Gastrocnemius medialis (tissue), 4 donors: ENCODE results near the gene SAP30. TPM values are rescaled to one million over a fixed set of nuclear protein-coding genes. Genes with fewer than 3 reads are reported as not detected.

Source experiments
- ATAC-seq, 2 donors: fragments of 150-250 bp; one replicate each; pipeline ENCODE4 v1.9.1; 2016
- DNase-seq, 2 donors: peaks; one replicate each; pipeline ENCODE4 v3.0.0-alpha.2; 2019
- H3K27ac ChIP-seq, 4 donors: fragments of 200-600 bp; sonication (generic); 1 replicate in 1 of 4; 2 replicates in 3 of 4; pipeline ENCODE4 v1.5.1; 2016 to 2018; ENCODE audit warnings: mild to moderate bottlenecking in 2 of 4, moderate library complexity in 1 of 4
- H3K27me3 ChIP-seq, 3 donors: fragments of 200-600 bp; sonication (generic) in 2 of 3; 1 replicate in 1 of 3; 2 replicates in 2 of 3; pipeline versions ENCODE4 v1.5.1 to v1.6.0; 2016 to 2019; ENCODE audit warnings: mild to moderate bottlenecking in 1 of 3, moderate library complexity in 1 of 3
- H3K36me3 ChIP-seq, 2 donors: fragments of 200-600 bp; sonication (generic) in 1 of 2; one replicate each; pipeline ENCODE4 v1.5.1; 2017 to 2018
- H3K4me1 ChIP-seq, 2 donors: fragments of 200-600 bp; sonication (generic) in 1 of 2; one replicate each; pipeline ENCODE4 v1.5.1; 2016 to 2017; ENCODE audit warnings: mild to moderate bottlenecking in 2 of 2
- H3K4me3 ChIP-seq, 4 donors: fragments of 200-600 bp; sonication (generic) in 3 of 4; 1 replicate in 1 of 4; 2 replicates in 3 of 4; pipeline ENCODE4 v1.5.1; 2016 to 2019; ENCODE audit warnings: mild to moderate bottlenecking in 2 of 4
- H3K9me3 ChIP-seq, 3 donors: fragments of 200-600 bp; sonication (generic) in 2 of 3; 1 replicate in 1 of 3; 2 replicates in 2 of 3; pipeline ENCODE4 v1.5.1; 2016 to 2019
- POLR2A ChIP-seq, 2 donors: fragments of 450-650 bp; IDR thresholded peaks; one replicate each; pipeline ENCODE4 v1.6.1; 2017; ENCODE audit warnings: antibody characterized with exemption in 2 of 2, mild to moderate bottlenecking in 2 of 2, moderate library complexity in 2 of 2
- in situ Hi-C, 4 donors: fragments of 200-750 bp; cut with MboI; loops; one replicate each; pipeline versions ENCODE4 v1.15.0 to v1.8.0; 2017; ENCODE audit warnings: low sequenced_read_pairs in 4 of 4
- intact Hi-C: fragments of 100-400 bp; cut with DNase I; formaldehyde crosslinking; loops from one replicate; pipeline ENCODE4 v1.15.1; 2023; ENCODE audit warnings: low total_unique reads
- total RNA-seq, 4 donors: library from RNA; depleted of rRNA; stranded (reverse); fragments of >200 nt; gene quantifications; one replicate each; pipeline versions ENCODE4 v1.1.0 to v1.2.3, GENCODE V29; 2016
- TF ChIP-seq, protein P1 (sequence below), 5 experiments: fragments of 450-650 bp in 3 of 5; fragments of 200-600 bp in 2 of 5; sonication (generic) in 2 of 5; IDR thresholded peaks in 4 of 5; conservative IDR thresholded peaks in 1 of 5; 1 replicate in 4 of 5; 2 replicates in 1 of 5; pipeline ENCODE4 v1.5.1; 2016 to 2019; ENCODE audit warnings: antibody characterized with exemption in 5 of 5, mild to moderate bottlenecking in 3 of 5, moderate library complexity in 3 of 5

SAP30 gene
- total RNA-seq, 4 donors from 2014 or later, result 13.3 to 24.8 (median 18.2) TPM

DNA sequence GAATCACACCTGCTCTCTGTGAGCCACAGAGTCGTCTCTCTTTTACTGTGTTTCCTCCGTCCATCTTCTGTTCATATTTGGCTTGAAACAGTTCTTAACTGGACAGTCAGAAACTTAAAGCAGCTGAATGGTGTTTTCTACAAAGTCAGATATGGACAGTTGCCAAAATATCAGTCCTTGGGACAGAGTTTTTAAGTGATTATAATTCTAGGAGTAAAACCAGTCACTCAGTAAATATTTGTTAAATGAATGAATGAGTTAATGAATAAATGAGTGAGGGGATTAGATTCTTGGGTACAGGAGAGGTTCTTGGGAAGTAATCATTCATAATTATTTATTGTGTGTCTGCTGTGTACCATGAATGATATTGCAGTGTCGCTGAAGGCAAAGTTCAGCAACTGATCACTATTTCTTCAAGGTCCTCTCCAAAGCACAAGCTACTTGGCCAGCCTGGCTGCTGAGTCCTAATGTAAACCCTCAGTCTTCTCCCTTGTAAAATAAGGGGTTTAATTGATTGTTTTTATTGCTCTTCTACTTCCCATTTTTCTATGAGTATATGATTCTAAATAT is 33.6 kb downstream of the SAP30 start:
- intact Hi-C loops, result no loop called here
- Histone ChIP-seq H3K4me3 (no peak overlapping the region), H3K36me3 (no peaks in the 10 kb centered on the region), H3K27ac (no peak overlapping the region), H3K4me1 (no peaks in the 10 kb centered on the region), H3K27me3 (no peaks in the 10 kb centered on the region), H3K9me3 (no peaks in the 10 kb centered on the region)
- ATAC-seq (no peak), DNase-seq (no peak)
- in situ Hi-C loops, result loop anchor here in 3 of 4 donors (25.0 kb wide), 1 partner anchor 392 kb away; no protein-coding TSS in a partner anchor
- TF ChIP-seq, protein P1, sequence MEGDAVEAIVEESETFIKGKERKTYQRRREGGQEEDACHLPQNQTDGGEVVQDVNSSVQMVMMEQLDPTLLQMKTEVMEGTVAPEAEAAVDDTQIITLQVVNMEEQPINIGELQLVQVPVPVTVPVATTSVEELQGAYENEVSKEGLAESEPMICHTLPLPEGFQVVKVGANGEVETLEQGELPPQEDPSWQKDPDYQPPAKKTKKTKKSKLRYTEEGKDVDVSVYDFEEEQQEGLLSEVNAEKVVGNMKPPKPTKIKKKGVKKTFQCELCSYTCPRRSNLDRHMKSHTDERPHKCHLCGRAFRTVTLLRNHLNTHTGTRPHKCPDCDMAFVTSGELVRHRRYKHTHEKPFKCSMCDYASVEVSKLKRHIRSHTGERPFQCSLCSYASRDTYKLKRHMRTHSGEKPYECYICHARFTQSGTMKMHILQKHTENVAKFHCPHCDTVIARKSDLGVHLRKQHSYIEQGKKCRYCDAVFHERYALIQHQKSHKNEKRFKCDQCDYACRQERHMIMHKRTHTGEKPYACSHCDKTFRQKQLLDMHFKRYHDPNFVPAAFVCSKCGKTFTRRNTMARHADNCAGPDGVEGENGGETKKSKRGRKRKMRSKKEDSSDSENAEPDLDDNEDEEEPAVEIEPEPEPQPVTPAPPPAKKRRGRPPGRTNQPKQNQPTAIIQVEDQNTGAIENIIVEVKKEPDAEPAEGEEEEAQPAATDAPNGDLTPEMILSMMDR (IDR thresholded peaks at IDR 0.05 in 4 of 5, conservative IDR thresholded peaks at IDR 0.05 in 1 of 5), result no peak
- TF ChIP-seq POLR2A (IDR thresholded peaks at IDR 0.05), result no peak

DNA sequence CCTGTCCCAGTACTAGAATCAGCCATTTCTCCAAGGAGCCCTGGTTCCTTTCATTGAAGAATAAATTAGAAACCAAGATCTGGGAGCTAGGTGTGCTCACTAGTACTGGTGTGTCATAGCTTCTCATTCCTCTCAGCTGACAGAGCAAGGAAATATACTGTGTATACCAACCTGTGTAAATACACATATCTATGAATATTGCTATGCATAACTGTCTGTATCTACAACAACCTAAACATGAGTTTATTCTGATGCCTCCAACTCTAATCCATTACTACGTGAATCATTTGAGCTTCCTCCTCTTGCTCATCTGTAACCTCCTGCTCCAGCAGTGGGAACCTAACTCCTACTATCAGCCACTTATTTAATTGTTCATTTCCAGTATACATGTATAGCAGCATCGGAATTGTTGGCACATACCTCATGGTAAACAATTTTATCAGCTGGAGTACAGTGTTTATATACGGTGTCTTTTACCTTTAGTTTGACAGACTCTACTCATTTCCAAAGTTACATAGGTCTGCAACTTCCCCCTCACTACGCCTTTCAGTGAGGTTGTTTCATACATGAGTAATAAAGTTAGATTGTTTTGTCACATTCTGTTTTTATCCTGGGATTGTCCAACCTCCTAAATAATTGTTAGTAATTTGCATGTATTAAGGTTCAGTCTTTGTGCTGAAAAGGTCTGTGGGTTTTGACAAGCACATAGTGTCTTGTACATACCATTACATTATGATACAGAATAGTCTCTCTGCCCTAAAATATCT is 35.3 kb downstream of the SAP30 start:
- Histone ChIP-seq H3K9me3 (no peaks in the 10 kb centered on the region), H3K27me3 (no peaks in the 10 kb centered on the region), H3K27ac (no peak overlapping the region), H3K4me3 (no peak overlapping the region), H3K36me3 (no peaks in the 10 kb centered on the region), H3K4me1 (no peaks in the 10 kb centered on the region)
- in situ Hi-C loops, result loop anchor here in 3 of 4 donors (25.0 kb wide), 1 partner anchor 394 kb away; no protein-coding TSS in a partner anchor
- intact Hi-C loops, result no loop called here
- no peak for ATAC-seq
- TF ChIP-seq, protein P1 (IDR thresholded peaks at IDR 0.05 in 4 of 5, conservative IDR thresholded peaks at IDR 0.05 in 1 of 5), result no peak
- no peak for TF ChIP-seq POLR2A (IDR thresholded peaks at IDR 0.05)
- no peak for DNase-seq

DNA sequence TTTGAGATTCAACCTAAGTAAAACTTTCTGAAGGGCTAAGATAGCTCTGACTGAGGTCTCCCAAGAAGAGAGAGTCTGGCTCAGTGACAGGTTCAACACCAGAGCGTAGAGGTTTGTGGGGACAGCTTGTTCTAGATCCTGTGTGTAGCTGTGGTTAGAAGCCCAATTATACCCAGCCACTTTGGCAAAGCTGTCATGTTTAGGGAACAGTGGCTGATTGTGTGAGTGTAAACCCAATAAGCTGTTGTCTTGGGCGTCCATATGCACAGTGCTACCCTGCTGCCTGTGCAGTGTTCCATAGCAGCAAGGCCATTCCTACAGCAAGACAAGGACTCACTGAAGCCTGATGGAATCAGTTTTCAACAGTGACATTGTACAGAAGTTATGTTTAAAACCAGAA is 39.3 kb downstream of the SAP30 start:
- intact Hi-C loops (no loop called here), in situ Hi-C loops (loop anchor here (5.0 to 25.0 kb wide), 4 partner anchors 88 to 398 kb away; no protein-coding TSS in a partner anchor)
- no peak overlapping the region for H3K27ac ChIP-seq
- no peaks in the 10 kb centered on the region for H3K4me1 ChIP-seq
- ATAC-seq (no peak), DNase-seq (no peak)
- no peaks in the 10 kb centered on the region for H3K27me3 ChIP-seq
- TF ChIP-seq, protein P1 (IDR thresholded peaks at IDR 0.05 in 4 of 5, conservative IDR thresholded peaks at IDR 0.05 in 1 of 5), result no peak
- TF ChIP-seq POLR2A (IDR thresholded peaks at IDR 0.05), result no peak
- no peaks in the 10 kb centered on the region for H3K9me3 ChIP-seq
- no peaks in the 10 kb centered on the region for H3K36me3 ChIP-seq
- no peak overlapping the region for H3K4me3 ChIP-seq

DNA sequence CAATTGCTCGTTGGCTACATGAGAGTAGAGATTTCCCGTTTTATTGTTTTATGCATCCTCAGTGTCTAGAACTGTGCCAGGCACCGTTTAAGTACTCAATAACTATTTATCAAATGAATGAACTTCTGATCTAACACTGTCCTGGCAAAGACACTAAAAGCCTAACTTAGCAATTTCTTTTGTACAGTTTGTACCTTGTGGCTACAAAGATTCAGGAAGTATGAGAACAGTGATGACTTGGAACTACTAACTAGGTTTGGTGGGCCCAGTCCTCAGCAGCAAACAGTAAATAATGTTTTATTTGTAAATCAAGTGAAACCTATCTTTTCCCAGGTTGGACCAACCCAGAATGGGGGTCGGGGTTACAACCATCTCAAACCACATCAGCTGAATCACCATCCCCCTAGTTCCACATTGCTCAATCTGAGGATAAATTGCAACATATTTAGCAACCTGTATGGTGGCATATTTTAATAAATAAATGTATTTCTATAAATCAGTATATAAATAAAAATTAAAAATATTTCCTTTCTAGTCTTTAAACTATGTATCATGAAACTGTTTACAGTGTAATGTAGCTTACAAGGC is 40.4 kb downstream of the SAP30 start:
- DNase-seq (no peak), ATAC-seq (no peak)
- intact Hi-C loops (no loop called here), in situ Hi-C loops (loop anchor here (5.0 to 25.0 kb wide), 4 partner anchors 89 to 399 kb away; no protein-coding TSS in a partner anchor)
- Histone ChIP-seq H3K27me3 (no peaks in the 10 kb centered on the region), H3K36me3 (no peaks in the 10 kb centered on the region), H3K9me3 (no peaks in the 10 kb centered on the region), H3K4me3 (no peak overlapping the region), H3K27ac (no peak overlapping the region), H3K4me1 (no peaks in the 10 kb centered on the region)
- TF ChIP-seq, protein P1 (IDR thresholded peaks at IDR 0.05 in 4 of 5, conservative IDR thresholded peaks at IDR 0.05 in 1 of 5), result no peak
- TF ChIP-seq POLR2A (IDR thresholded peaks at IDR 0.05), result no peak
